NCI-H2196 (cell line): ENCODE results near the gene CCDC3.
A peak's percentile ranks its signal among the peaks of the same experiment; 100 is the strongest.

Source experiments
- DNase-seq: peaks from one replicate; lab custom pipeline; 2025; ENCODE audit not compliant: unreplicated experiment; lab: John Stamatoyannopoulos, UW

CCDC3 gene

DNA sequence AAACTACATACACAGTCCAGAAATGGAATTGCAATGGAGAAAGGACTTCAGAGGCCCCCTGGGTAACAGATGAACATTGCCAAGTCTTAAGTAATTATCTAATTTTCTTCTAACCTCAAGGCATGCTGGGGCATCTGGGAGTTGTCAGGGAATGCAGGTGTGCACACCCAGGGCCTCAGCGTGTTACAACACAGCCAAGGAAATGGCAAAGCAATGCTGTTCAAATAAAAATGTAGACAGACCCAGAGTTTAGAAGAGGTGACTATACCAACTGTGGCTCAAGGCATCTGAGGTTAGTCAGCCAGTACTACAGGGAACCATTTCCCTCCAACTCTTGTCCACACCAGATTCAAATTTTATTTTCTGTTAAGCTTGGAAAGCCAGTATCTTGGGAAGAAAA lies 73.6 kb downstream of the CCDC3 start:
- DNase-seq, result no peak

DNA sequence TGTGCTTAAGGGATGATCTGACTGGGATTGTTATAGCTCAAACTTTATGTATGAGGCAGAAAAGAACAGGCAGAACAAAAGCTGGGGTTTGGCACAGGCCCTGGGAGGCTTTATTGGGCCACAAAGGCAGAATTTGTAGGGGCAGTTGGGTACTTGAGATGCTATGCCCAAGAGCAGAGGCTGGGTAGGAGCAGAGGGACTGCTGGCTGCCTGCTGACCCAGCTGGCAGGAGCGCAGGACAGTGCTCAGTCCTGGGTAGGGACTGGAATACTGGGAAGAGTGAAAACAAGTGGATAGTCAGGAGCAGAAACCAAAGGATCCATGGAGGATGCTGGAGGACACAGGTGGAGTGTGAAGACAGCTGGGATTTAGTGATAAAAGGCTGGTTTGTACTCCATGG lies 75.7 kb downstream of the CCDC3 start:
- DNase-seq, result no peak

GRCh38 chr10:12924911-12925310 lies 76.6 kb downstream of the CCDC3 start:
- DNase-seq, result no peak

- no peak for DNase-seq
Measured at GRCh38 chr10:12922117-12922900, 79.2 kb downstream of the CCDC3 start.

DNA sequence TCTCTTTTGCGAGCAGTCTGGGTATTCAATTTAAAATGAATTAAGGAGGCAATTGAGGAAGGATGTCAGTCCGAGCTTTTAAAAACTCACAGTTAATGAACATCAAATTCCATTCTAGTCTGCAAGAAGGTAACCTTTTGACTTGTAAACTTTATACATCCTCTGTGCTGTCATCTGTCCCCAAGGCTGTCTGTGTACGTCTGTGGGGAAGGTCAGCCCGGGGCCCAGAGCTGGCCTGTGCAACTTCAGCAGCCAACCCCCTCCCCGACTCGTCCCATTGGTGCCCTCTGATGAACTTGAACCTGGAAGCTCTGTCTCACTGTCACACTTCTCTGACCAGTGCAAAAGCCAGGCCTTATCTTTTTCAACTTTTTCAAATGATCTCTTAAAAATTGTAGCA lies 80.3 kb downstream of the CCDC3 start:
- no peak for DNase-seq

GRCh38 chr10:12919574-12919973 lies 81.9 kb downstream of the CCDC3 start:
- no peak for DNase-seq

GRCh38 chr10:12916587-12916986 lies 84.9 kb downstream of the CCDC3 start:
- DNase-seq, result no peak

- DNase-seq, result no peak
Measured at GRCh38 chr10:12915637-12916168, 85.8 kb downstream of the CCDC3 start.

- no peak for DNase-seq
Measured at GRCh38 chr10:12914111-12914510, 87.4 kb downstream of the CCDC3 start.

GRCh38 chr10:12911795-12912194 lies 89.7 kb downstream of the CCDC3 start:
- no peak for DNase-seq

GRCh38 chr10:12910835-12911234 lies 90.7 kb downstream of the CCDC3 start:
- no peak for DNase-seq

DNA sequence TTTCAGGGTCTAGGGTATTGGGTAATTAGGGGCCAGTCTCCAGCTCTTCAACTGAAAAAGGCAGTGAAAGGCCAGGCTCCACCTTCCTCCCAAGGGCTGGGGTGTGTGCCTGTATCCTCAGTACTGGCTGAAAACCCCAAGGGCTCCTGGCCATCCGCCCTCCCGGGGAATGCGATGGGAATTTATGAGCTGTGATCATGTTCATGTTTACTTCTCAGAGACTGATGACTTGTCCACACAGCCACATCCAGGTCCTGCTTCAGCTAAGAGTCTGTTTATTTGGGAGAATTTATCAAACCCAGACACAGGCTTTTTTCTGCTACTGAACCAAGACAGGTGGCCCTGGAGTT lies 91.7 kb downstream of the CCDC3 start:
- no peak for DNase-seq

DNA sequence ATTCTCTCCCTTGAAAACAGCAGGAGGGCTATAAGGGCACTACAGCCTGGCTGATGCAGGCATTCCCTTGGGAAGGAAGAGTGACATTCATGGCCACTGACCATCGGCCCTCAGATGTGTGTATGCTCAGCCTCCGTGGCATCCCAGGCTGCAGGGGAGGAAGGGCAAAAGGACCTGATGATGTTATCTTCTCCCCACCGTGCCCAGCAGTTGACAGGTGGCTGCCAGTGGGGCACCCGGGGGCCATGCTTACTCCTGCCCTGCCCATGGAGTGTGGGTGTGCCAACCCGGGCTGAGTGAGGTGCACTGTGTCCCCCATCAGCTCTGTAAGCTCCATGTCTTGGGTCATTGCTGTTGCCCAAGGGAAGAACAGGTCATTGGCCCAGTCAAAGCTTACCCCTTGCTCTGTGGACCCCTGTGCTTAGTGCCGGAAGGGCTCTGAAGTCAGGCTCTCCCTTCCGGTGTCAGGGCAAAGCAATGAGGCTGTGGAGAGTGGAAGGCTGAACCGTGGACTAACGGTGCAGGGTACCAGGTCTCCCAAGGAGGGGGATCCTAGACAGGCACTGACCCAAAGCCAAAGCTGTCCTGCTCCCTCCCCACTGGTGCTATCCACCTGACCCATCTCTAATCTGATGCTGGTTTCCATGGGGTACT lies 92.2 kb downstream of the CCDC3 start:
- no peak for DNase-seq

DNA sequence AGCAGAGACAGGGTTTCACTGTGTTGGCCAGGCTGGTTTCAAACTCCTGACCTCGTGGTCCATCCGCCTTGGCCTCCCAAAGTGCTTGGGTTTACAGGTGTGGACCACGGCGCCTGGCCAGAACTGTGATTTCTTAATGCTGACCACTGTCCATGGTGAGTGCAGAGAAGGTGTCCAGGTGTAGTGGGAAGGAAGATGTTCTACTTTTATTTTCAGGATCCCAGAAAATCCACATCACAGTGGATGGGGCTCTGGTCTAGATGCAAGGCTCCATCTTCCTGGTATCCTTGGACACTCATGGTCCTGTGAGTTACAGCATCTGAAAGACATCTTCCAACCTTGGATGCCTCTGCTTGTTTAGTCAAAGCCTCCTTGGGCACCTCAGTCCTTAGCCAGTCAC lies 92.7 kb downstream of the CCDC3 start:
- no peak for DNase-seq

- no peak for DNase-seq
Measured at GRCh38 chr10:12907656-12908055, 93.9 kb downstream of the CCDC3 start.

- peak; percentile 3 for DNase-seq
Measured at GRCh38 chr10:12906051-12906541, 95.4 kb downstream of the CCDC3 start.

DNA sequence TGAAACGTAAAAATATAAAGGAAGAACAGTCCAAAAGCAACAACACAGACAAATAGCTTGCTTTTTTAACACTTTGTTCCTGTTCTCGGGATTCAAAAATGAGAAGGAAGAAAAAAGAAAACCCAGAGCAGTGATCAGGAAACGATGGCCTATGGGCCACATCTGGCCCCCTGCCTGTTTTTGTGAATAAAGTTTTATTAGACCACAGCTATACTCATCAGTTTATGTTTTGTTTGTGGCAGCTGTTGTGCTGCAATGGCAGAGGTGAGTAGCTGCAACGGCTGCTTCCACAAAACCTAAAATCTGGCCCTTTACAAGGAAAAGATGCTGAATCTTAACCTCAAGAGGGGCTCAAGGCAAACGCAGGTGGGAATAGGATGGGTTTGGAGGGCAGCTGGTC lies 96.4 kb downstream of the CCDC3 start:
- DNase-seq, result no peak

- DNase-seq, result no peak
Measured at GRCh38 chr10:12902851-12903358, 98.6 kb downstream of the CCDC3 start.

GRCh38 chr10:12902135-12902572 lies 99.4 kb downstream of the CCDC3 start:
- peak; percentile 36 for DNase-seq

DNA sequence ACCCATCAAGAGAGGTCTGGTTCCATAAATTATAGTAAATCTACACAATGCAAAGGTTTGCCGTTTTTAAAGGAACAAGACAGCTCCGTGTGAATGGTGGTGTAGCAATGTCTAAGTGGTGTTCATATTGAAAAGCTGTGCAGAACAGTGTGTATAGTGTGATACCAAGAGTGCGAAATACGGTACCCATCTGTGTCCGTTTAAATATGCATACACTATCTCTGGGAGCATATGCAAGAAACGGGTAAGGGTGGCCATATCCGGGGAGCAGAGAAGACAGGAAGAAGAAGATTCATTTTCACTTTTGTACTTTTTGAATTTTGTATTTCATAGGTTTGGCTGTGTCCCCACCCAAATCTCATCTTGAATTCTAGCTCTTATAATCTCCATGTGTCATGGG lies 102.0 kb downstream of the CCDC3 start:
- no peak for DNase-seq

DNA sequence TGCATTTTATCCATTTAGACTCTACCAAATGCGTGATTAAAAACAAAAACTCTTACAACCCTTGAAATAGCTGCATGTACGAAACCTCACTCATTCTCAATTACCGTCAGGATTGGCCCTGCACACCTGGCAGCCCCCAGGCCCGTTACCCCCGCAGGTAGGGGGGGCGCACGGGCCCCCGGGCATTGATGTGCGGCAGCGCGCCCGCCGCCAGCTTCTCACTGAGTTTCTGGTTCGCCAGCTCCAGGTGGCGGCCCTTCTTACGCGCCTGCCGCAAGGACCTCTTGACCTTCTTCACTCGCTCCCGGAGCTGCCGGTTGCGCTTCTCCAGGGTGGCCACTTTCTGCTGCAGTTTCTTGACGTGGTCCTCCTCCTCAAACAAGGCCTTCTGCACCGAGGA lies 103.2 kb downstream of the CCDC3 start:
- no peak for DNase-seq

GRCh38 chr10:12897278-12897677 lies 104.2 kb downstream of the CCDC3 start:
- no peak for DNase-seq
